HL-60 (cell line): ENCODE results near the gene CPSF2.

Source experiments
- CTCF ChIP-seq: IDR thresholded peaks from one replicate; pipeline ENCODE4 v1.5.1; 2011; ENCODE audit warnings: low read length, control low read depth, inconsistent platforms; ENCODE audit not compliant: insufficient read depth
- GABPA ChIP-seq: IDR thresholded peaks from 2 replicates; pipeline ENCODE4 v1.6.1; 2012; ENCODE audit warnings: low read depth
- POLR2AphosphoS5 ChIP-seq: IDR thresholded peaks from 2 replicates; pipeline ENCODE4 v1.6.1; 2012; ENCODE audit warnings: low read depth
- REST ChIP-seq: IDR thresholded peaks from 2 replicates; pipeline ENCODE4 v1.6.1; 2012; ENCODE audit warnings: low read depth; ENCODE audit not compliant: insufficient replicate concordance

GRCh38 chr14:92105893-92106142, 16.0 kb upstream of the CPSF2 start:
- TF ChIP-seq CTCF (no peak), GABPA (no peak), REST (no peak), POLR2AphosphoS5 (no peak; the same call in 1 of the 2 replicates)
